Cardiac fibroblast (primary cell): ENCODE measurements around the gene RNF25.

ENCODE experiments used
- DNase-seq, 2 donors: peaks; one replicate each; pipeline versions ENCODE4 v3.0.0 to v3.0.0-alpha.2; 2010; ENCODE audit warnings: low read depth in 2 of 2
- H3K4me3 ChIP-seq, 2 donors: replicated peaks in 1 of 2; 1 replicate in 1 of 2; 2 replicates in 1 of 2; pipeline ENCODE4 v1.5.1; 2011; ENCODE audit warnings: low read depth in 2 of 2, low read length in 2 of 2, mild to moderate bottlenecking in 2 of 2, moderate library complexity in 1 of 2
- TF ChIP-seq, protein P1 (sequence below): IDR thresholded peaks from one replicate; pipeline ENCODE4 v1.5.1; 2011; ENCODE audit warnings: low read depth, mild to moderate bottlenecking, low read length, inconsistent platforms

The RNF25 gene

GRCh38 chr2:218631837-218632236, 40.0 kb downstream of the RNF25 start:
- peak; percentile 68 to 84 for DNase-seq
- TF ChIP-seq, protein P1, sequence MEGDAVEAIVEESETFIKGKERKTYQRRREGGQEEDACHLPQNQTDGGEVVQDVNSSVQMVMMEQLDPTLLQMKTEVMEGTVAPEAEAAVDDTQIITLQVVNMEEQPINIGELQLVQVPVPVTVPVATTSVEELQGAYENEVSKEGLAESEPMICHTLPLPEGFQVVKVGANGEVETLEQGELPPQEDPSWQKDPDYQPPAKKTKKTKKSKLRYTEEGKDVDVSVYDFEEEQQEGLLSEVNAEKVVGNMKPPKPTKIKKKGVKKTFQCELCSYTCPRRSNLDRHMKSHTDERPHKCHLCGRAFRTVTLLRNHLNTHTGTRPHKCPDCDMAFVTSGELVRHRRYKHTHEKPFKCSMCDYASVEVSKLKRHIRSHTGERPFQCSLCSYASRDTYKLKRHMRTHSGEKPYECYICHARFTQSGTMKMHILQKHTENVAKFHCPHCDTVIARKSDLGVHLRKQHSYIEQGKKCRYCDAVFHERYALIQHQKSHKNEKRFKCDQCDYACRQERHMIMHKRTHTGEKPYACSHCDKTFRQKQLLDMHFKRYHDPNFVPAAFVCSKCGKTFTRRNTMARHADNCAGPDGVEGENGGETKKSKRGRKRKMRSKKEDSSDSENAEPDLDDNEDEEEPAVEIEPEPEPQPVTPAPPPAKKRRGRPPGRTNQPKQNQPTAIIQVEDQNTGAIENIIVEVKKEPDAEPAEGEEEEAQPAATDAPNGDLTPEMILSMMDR = no peak
- no peak overlapping the region for H3K4me3 ChIP-seq

DNA sequence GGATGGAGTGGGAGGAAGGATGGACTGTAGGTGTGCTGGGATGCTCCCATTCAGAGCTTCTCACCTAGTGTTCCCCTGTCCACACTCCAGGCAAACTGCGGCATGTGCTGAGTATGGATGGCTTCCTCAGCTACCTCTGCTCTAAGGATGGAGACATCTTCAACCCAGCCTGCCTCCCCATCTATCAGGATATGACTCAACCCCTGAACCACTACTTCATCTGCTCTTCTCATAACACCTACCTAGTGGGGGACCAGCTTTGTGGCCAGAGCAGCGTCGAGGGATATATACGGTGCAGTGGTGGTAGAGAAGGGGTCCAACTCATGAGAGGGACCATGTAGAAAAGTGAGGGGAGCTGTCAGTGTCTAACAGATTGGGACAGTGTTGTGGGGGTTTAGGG, 43.9 kb downstream of the RNF25 start:
- no peak overlapping the region for H3K4me3 ChIP-seq
- no peak for DNase-seq
- TF ChIP-seq, protein P1 = no peak

DNA sequence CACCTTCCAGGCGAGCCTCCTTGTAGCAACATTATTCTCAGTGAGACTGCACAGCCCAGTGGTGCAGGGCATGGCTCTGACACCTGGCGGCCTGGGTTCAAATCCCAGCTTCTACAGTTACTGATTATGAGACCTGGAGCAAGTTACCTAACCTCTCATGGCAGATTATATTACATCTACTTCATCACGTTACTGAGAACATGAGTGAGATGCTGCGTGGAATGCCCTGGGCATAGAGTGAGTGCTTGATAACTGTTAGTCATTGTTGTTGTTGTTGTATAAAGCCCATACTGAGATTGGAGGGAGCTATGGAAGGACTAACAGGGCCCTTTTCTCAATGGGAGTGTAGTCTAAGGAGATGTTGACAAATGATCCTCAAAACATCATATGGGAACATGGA, 45.4 kb downstream of the RNF25 start:
- DNase-seq = no peak
- no peak overlapping the region for H3K4me3 ChIP-seq
- TF ChIP-seq, protein P1 = no peak

GRCh38 chr2:218623366-218623705, 48.5 kb downstream of the RNF25 start:
- TF ChIP-seq, protein P1 = no peak

DNA sequence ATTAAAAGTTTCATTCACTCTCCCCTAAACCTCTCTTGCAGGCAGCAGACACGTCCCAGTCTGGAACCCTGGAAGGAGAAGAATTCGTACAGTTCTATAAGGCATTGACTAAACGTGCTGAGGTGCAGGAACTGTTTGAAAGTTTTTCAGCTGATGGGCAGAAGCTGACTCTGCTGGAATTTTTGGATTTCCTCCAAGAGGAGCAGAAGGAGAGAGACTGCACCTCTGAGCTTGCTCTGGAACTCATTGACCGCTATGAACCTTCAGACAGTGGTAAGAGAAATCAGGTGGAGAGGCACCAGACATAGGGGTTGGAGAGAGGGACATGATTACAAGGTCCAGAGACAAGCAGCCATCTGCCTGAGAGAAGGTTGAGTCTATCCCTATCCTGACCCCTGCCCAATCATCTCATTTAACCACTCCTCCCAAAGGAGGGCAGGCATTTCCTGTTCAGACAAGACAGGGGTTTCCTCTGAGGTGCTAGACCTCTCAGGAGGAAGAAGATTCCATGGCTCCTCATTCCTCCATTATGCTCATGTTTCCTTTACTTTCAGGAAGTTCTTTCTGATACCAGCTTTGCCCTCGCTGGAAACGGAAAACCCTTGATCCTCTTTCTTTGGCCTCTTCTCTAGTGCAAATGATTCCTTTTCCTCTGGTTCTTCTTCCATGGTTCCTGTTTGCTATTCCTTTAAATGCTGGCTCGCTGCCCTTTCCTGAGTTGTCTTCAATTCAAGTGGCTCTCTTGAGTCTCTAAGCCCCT, 49.0 kb downstream of the RNF25 start:
- TF ChIP-seq, protein P1 = no peak
- H3K4me3 ChIP-seq = no peak overlapping the region
- peak; percentile 33 to 62 for DNase-seq

More at GRCh38 chr2:218623366-218623705, 48.5 kb downstream of the RNF25 start:
- no peak overlapping the region for H3K4me3 ChIP-seq
- no peak for DNase-seq

DNA sequence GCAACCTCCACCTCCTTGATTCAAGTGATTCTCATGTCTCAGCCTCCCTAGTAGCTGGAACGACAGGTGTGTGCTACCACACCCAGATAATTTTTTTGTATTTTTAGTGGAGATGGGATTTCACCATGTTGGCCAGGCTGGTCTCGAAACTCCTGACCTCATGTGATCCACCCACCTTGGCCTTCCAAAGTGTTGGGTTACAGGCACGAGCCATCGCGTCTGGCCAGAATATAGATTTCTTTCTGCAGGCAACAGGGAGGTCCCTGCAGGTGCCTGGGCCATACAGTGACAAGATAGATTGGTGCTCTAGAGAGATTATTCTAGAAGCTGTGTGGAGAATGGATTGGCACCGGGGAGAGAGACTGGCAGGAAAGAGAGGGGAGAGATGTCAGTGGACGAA, 50.8 kb downstream of the RNF25 start:
- DNase-seq = no peak
- TF ChIP-seq, protein P1 = no peak
- no peak overlapping the region for H3K4me3 ChIP-seq
